HG03095 (cell line): ENCODE measurements around the gene C5orf24.

Experiments
- ATAC-seq: cut with Tn5 transposase; IDR thresholded peaks from one replicate; pipeline ENCODE4 v1.9.1; 2021; ENCODE audit warnings: moderate library complexity; ENCODE audit not compliant: unreplicated experiment

C5orf24 gene

DNA sequence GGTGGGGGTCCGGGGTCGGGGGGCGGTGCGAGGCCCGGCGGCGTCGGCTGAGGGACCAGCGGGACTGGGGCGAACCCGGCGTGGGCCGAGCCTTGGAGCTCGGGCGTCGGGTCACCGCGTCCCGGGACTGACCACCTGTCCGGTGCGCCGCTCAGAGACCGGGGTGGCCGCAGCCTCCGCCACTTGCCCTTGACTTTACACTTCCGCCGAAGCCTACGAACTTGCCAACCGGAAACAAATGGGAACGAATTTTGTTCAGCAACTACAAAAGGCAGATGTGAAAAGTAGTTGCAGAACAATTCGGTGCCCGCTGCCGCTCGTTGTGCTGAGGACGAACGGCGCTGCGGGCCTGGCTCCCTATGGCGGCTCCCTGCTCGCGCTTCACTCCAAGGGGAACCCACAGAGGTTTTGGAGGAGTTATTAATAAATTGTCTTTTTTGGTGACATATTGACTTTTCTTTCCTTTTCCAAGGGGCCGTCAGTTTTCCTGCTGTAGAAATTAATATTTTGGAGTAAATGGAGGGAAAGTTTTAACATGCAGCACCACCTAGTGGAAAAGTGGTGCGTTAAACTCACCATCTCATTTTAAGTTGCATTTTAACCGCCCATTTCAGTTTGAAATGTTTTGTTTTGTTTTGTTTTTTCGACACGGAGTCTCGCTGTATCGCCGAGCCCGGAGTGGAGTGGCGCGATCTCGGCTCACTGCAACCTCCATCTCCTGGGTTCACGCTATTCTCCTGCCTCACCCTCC, 59.7 kb downstream of the C5orf24 start:
- ATAC-seq: peak; percentile 23

DNA sequence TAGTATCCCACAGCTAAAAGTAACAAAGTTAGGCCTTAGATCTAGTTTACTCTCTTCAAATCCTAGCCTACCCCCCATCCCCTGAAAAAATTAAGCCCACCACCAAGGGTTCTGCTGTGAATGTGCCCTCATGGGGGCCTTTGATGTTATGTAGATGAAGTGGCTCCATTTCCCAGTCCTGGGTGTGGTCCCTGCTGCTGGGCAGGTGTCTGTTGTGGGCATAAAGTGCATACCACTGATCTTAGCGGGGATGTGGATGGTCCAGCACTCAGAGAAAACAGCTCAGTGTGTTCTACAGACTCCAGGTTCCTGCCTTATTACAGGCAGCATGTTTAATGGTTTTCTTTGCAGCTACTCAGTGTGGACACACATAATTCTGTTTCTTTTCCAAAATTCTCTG, 61.0 kb downstream of the C5orf24 start:
- ATAC-seq: no peak
